ENCODE data around the gene ENHO.
"Not testable (repeated sequence)": the region's sequence is repeated elsewhere in the genome, so short reads cannot be mapped to it uniquely, and the experiment has no call there.

The ENHO gene

GRCh38 chr9:34505370-34506120, 17.2 kb downstream of the ENHO start:
- no peak for DNase-seq

GRCh38 chr9:34503406-34503805, 19.4 kb downstream of the ENHO start:
- no peak for DNase-seq

- no peak for DNase-seq
These were observed 19.9 kb downstream of the ENHO start for GRCh38 chr9:34502891-34503290.

- DNase-seq = no peak
These were observed 20.3 kb downstream of the ENHO start for GRCh38 chr9:34502471-34502870.

GRCh38 chr9:34501889-34502425, 20.8 kb downstream of the ENHO start:
- DNase-seq = no peak

GRCh38 chr9:34501372-34501771, 21.4 kb downstream of the ENHO start:
- no peak for DNase-seq

GRCh38 chr9:34500623-34501267, 22.0 kb downstream of the ENHO start:
- DNase-seq = peak; percentile 77

GRCh38 chr9:34499076-34499475, 23.7 kb downstream of the ENHO start:
- no peak for DNase-seq

GRCh38 chr9:34498553-34498952, 24.2 kb downstream of the ENHO start:
- no peak for DNase-seq

GRCh38 chr9:34496149-34496712, 26.6 kb downstream of the ENHO start:
- DNase-seq = no peak

- DNase-seq = no peak
These were observed 28.7 kb downstream of the ENHO start for GRCh38 chr9:34493972-34494535.

GRCh38 chr9:34492051-34492450, 30.7 kb downstream of the ENHO start:
- no peak for DNase-seq

GRCh38 chr9:34491596-34491995, 31.2 kb downstream of the ENHO start:
- no peak for DNase-seq

- DNase-seq = no peak
These were observed 32.0 kb downstream of the ENHO start for GRCh38 chr9:34490760-34491159.

- no peak for DNase-seq
These were observed 32.4 kb downstream of the ENHO start for GRCh38 chr9:34490360-34490759.

- no peak for DNase-seq
These were observed 36.2 kb downstream of the ENHO start for GRCh38 chr9:34486572-34486971.

- DNase-seq = no peak
These were observed 37.0 kb downstream of the ENHO start for GRCh38 chr9:34485822-34486221.

- no peak for DNase-seq
These were observed 38.1 kb downstream of the ENHO start for GRCh38 chr9:34484678-34485077.

- not testable (repeated sequence) for DNase-seq
These were observed 40.0 kb downstream of the ENHO start for GRCh38 chr9:34482746-34483145.

- not testable (repeated sequence) for DNase-seq
These were observed 41.2 kb downstream of the ENHO start for GRCh38 chr9:34481620-34482019.

- DNase-seq = no peak
These were observed 43.3 kb downstream of the ENHO start for GRCh38 chr9:34479431-34479866.

- DNase-seq = no peak
These were observed 45.2 kb downstream of the ENHO start for GRCh38 chr9:34477541-34477940.

- no peak for DNase-seq
These were observed 47.7 kb downstream of the ENHO start for GRCh38 chr9:34475097-34475496.
